Adrenal gland (tissue), 12 donors: ENCODE measurements around the gene CAMK2A. TPM values are rescaled to one million over a fixed set of nuclear protein-coding genes. Genes with fewer than 3 reads are reported as not detected.
A peak's percentile ranks its signal among the peaks of the same experiment; 100 is the strongest.

Experiments used
- DNase-seq, 7 donors: peaks; one replicate each; pipeline ENCODE4 v3.0.0-alpha.2; 2019 to 2020
- H3K27ac ChIP-seq, 5 donors: fragments of 200-600 bp; sonication (generic) in 4 of 5; 1 replicate in 3 of 5; 2 replicates in 2 of 5; pipeline versions ENCODE4 v1.5.1 to v1.8.0; 2016 to 2020; ENCODE audit warnings: mild to moderate bottlenecking in 1 of 5
- H3K27me3 ChIP-seq: fragments of 200-600 bp; 2 replicates; pipeline ENCODE4 v1.8.0; 2021
- H3K36me3 ChIP-seq, 2 donors: fragments of 200-600 bp; replicated peaks in 1 of 2; 1 replicate in 1 of 2; 2 replicates in 1 of 2; pipeline versions ENCODE4 v1.5.1 to v1.8.0; 2018 to 2022
- H3K4me1 ChIP-seq, 2 donors: fragments of 200-600 bp; replicated peaks in 1 of 2; 1 replicate in 1 of 2; 2 replicates in 1 of 2; pipeline versions ENCODE4 v1.5.1 to v1.8.0; 2018 to 2021
- H3K4me3 ChIP-seq, 4 donors: fragments of 200-600 bp; sonication (generic) in 3 of 4; one replicate each; pipeline ENCODE4 v1.5.1; 2016 to 2018
- H3K9me3 ChIP-seq, 3 donors: fragments of 200-600 bp; sonication (generic) in 1 of 3; replicated peaks in 1 of 3; 1 replicate in 2 of 3; 2 replicates in 1 of 3; pipeline versions ENCODE4 v1.5.1 to v1.8.0; 2016 to 2021
- POLR2A ChIP-seq, 2 donors: fragments of 450-650 bp; IDR thresholded peaks; one replicate each; pipeline ENCODE4 v1.6.1; 2017; ENCODE audit warnings: antibody characterized with exemption in 2 of 2, mild to moderate bottlenecking in 2 of 2, moderate library complexity in 1 of 2
- WGBS, 4 donors: extraction: QIAGEN DNeasy Blood & Tissue Kit in 2 of 4; methylation state at CpG; one replicate each; pipeline versions ENCODE4 v1.1.5 to v1.1.7; 2013 to 2017; 5-methylcytosine and 5-hydroxymethylcytosine counted together
- intact Hi-C, 2 donors: fragments of 100-400 bp; cut with DNase I; formaldehyde crosslinking; loops; one replicate each; pipeline versions ENCODE4 v1.14.1 to v1.15.0; 2022 to 2023
- polyA plus RNA-seq, 3 donors: library from polyadenylated mRNA; stranded (reverse); fragments of 200-250 nt in 2 of 3; fragments of 350-450 nt in 1 of 3; fragmentation: Illumina TruSeq in 1 of 3; extraction: RNeasy Lipid Tissue Mini Kit (QIAGEN cat#74804) in 1 of 3; gene quantifications; one replicate each; pipeline ENCODE4 v1.2.3, GENCODE V29; 2013 to 2014
- total RNA-seq, 9 donors: library from RNA; depleted of rRNA in 4 of 9; stranded (reverse); fragments of >200 nt in 4 of 9; fragments of 120-200 nt in 1 of 9; fragmentation: NEBNext Ultra II Directional in 1 of 9; extraction: Animal tissue kit (Norgen Biotek cat#: 25700) in 1 of 9; gene quantifications; one replicate each; pipeline versions ENCODE4 v1.1.0 to v1.2.4, GENCODE V29; 2013 to 2023
- TF ChIP-seq, protein P1 (sequence below), 6 experiments: fragments of 450-650 bp in 4 of 6; fragments of 200-600 bp in 2 of 6; sonication (generic) in 1 of 6; IDR thresholded peaks; 1 replicate in 5 of 6; 2 replicates in 1 of 6; pipeline versions ENCODE4 v1.5.1 to v1.8.0; 2016 to 2021; ENCODE audit warnings: antibody characterized with exemption in 6 of 6, mild to moderate bottlenecking in 2 of 6, moderate library complexity in 1 of 6
- donor health status: healthy with polysubstance abuse.
- donor health status: Bipolar disorder and iron deficiency.
- donor health status: DM: yes; HTN: yes; CAD: no.
- donor health status: DM: no; HTN: no; CAD: no.
- donor health status: DM: no; HTN: no; CAD: no.
- donor health status: DM: yes; HTN: yes; CAD: no.

Gene CAMK2A
- total and polyA plus RNA-seq, 12 donors = 0.23 to 1.3 (median 0.64) TPM; not detected in 3

- Histone ChIP-seq H3K27ac (peak overlapping the region in 1 of 5 donors; percentile 43), H3K4me3 (no peak overlapping the region), H3K36me3 (no peaks in the 10 kb centered on the region), H3K9me3 (no peaks in the 10 kb centered on the region), H3K27me3 (no peaks in the 10 kb centered on the region), H3K4me1 (peaks cover 8 to 26% of the 10 kb centered on the region in 2 donors)
- 61 to 72% (median 62%) methylated on average over 2 of the region's 2 CpGs for WGBS, 4 donors
- peak; percentile 28 to 85 (median 54) for DNase-seq
- intact Hi-C loops = no loop called here
- TF ChIP-seq, protein P1, sequence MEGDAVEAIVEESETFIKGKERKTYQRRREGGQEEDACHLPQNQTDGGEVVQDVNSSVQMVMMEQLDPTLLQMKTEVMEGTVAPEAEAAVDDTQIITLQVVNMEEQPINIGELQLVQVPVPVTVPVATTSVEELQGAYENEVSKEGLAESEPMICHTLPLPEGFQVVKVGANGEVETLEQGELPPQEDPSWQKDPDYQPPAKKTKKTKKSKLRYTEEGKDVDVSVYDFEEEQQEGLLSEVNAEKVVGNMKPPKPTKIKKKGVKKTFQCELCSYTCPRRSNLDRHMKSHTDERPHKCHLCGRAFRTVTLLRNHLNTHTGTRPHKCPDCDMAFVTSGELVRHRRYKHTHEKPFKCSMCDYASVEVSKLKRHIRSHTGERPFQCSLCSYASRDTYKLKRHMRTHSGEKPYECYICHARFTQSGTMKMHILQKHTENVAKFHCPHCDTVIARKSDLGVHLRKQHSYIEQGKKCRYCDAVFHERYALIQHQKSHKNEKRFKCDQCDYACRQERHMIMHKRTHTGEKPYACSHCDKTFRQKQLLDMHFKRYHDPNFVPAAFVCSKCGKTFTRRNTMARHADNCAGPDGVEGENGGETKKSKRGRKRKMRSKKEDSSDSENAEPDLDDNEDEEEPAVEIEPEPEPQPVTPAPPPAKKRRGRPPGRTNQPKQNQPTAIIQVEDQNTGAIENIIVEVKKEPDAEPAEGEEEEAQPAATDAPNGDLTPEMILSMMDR (IDR thresholded peaks at IDR 0.05) = no peak
- no peak for TF ChIP-seq POLR2A (IDR thresholded peaks at IDR 0.05)
These were observed 30.6 kb upstream of the CAMK2A start for GRCh38 chr5:150320044-150320613.

- Histone ChIP-seq H3K27ac (peak overlapping the region in 1 of 5 donors; percentile 43), H3K27me3 (no peaks in the 10 kb centered on the region), H3K4me1 (peaks cover 8 to 26% of the 10 kb centered on the region in 2 donors), H3K36me3 (no peaks in the 10 kb centered on the region), H3K9me3 (no peaks in the 10 kb centered on the region), H3K4me3 (no peak overlapping the region)
- TF ChIP-seq, protein P1 (IDR thresholded peaks at IDR 0.05) = no peak
- TF ChIP-seq POLR2A (IDR thresholded peaks at IDR 0.05) = no peak
- DNase-seq = no peak
- WGBS, 4 donors = 85 to 96% (median 91%) methylated on average over 5 to 6 of the region's 6 CpGs
- intact Hi-C loops = no loop called here
These were observed 29.9 kb upstream of the CAMK2A start for GRCh38 chr5:150319484-150319790.

DNA sequence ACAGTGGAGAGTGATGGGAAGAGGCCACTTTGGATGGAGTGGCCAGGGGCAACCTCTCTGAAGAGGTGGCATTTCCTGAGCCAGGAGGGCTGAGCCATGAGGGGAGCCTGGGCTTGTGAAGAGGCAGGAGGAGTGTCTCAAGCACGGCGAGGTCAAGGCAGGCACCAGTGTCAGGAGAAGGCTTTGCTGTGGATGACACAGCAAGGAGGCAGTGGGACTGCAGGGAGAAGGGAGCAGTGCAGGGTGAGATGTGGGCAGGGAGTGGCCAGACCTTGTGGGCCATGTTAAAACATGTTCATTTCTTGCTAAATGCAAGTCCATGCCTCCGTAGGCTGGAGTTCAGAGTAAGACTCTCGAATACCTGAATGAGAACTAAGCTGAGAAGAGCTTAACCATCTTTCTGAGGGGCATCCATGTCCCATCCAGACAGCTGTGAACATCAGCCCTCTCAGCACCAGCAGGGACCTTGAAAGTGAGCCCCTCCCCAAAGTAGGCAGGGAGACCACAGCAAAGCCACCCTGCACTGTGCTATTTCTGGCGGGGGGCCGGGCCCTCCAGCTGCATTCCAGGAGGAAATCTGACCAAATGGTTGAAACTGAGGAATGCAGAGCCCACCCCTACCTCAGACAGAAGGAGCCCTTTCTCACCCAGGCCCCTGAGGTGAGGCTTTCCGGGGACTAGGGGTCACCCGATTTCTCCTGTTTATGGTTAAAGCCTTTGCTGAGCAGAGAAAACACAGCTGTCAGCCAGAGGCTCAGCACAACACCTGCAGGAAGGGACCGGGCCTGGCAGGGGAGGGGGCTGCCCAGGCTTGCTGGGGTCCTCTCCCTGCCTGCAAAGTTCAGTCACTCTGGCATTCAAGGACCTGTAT, 29.3 kb upstream of the CAMK2A start:
- Histone ChIP-seq H3K27ac (peak overlapping the region in 1 of 5 donors; percentile 88), H3K9me3 (no peaks in the 10 kb centered on the region), H3K4me1 (peaks cover 8 to 26% of the 10 kb centered on the region in 2 donors), H3K27me3 (no peaks in the 10 kb centered on the region), H3K36me3 (no peaks in the 10 kb centered on the region), H3K4me3 (no peak overlapping the region)
- no peak for TF ChIP-seq POLR2A (IDR thresholded peaks at IDR 0.05)
- TF ChIP-seq, protein P1 (IDR thresholded peaks at IDR 0.05) = no peak
- WGBS, 4 donors = 71 to 81% (median 74%) methylated on average over 7 to 9 of the region's 9 CpGs
- intact Hi-C loops = no loop called here
- no peak for DNase-seq

DNA sequence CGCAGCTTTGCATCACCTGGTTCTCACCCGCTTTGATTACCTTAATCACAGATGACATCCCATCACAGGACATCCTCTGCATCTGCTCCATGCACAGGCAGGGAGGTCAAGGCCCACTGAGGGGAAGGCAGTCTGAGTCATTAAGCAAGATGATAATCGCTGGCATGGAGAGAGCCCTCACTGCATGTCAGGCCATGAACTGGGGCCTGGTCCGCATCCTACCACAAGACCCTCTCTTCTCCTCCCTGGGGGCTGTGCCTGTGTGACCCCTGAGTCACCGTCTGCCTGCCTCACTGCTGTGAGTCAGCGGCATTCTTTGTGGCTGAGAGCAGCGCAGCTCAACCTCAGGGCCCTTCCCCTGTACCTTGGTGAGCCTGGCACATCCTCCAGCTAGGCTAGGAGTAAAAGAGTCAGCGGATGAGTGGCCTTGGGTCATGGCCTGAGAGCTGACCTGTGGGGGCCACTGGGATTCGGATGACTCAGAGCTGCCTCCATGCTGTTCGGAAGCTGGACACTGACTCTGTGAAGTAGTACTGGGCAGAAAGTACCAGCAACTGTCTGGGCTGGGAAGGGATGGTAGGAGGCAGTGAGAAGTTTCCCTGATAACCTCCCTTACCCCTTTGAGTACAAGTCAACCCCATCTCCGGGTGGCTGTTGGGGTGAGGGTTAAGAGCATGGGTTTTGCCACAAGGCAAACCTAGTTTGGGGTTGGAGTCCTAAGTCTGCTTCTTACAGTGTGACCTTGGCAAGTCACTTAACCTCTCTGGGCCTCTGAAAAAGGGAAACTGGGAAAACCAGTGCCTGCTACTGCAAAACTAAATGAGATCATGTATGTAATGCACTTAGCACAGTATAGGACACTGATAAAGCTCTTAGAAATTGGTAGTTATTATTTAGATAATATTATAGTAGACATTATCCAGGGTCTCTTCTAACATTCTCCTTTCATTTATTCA, 27.8 kb upstream of the CAMK2A start:
- DNase-seq = peak; percentile 75 to 95 (median 89)
- Histone ChIP-seq H3K36me3 (no peaks in the 10 kb centered on the region), H3K4me3 (no peak overlapping the region), H3K27me3 (no peaks in the 10 kb centered on the region), H3K27ac (peak overlapping the region in 4 of 5 donors; percentile 55 to 88 (median 74)), H3K4me1 (peaks cover 8 to 26% of the 10 kb centered on the region in 2 donors), H3K9me3 (no peaks in the 10 kb centered on the region)
- intact Hi-C loops = no loop called here
- 37 to 46% (median 42%) methylated on average over 4 to 11 of the region's 11 CpGs for WGBS, 4 donors
- TF ChIP-seq, protein P1 (IDR thresholded peaks at IDR 0.05) = no peak
- no peak for TF ChIP-seq POLR2A (IDR thresholded peaks at IDR 0.05)
